Thoracic aorta (tissue), 2 donors: Measurements from ENCODE around the gene APOM. TPM values are rescaled to one million over a fixed set of nuclear protein-coding genes. Genes with fewer than 3 reads are reported as not detected.

Experiments used
- ATAC-seq: fragments of 150-250 bp; one replicate; pipeline ENCODE4 v1.8.0; 2017; ENCODE audit warnings: low read depth; ENCODE audit not compliant: insufficient number of reproducible peaks, low FRiP score
- DNase-seq: peaks from one replicate; pipeline ENCODE4 v3.0.0-alpha.2; 2020; ENCODE audit warnings: low spot score
- H3K27ac ChIP-seq, 2 donors: fragments of 200-600 bp; sonication (generic); 1 replicate in 1 of 2; 2 replicates in 1 of 2; pipeline ENCODE4 v1.5.1; 2016; ENCODE audit warnings: mild to moderate bottlenecking in 2 of 2, moderate library complexity in 2 of 2
- H3K27me3 ChIP-seq: fragments of 200-600 bp; sonication (generic); replicated peaks from 2 replicates; pipeline ENCODE4 v1.6.0; 2016; ENCODE audit warnings: mild to moderate bottlenecking; ENCODE audit not compliant: insufficient read depth
- H3K36me3 ChIP-seq: fragments of 200-600 bp; sonication (generic); one replicate; pipeline ENCODE4 v1.5.1; 2016
- H3K4me1 ChIP-seq, 2 donors: fragments of 200-600 bp; sonication (generic); 1 replicate in 1 of 2; 2 replicates in 1 of 2; pipeline versions ENCODE4 v1.5.1 to v1.6.0; 2016; ENCODE audit warnings: low read depth in 2 of 2, mild to moderate bottlenecking in 1 of 2; ENCODE audit not compliant: control insufficient read depth in 1 of 2
- H3K4me3 ChIP-seq: fragments of 200-600 bp; sonication (generic); 2 replicates; pipeline ENCODE4 v1.5.1; 2016; ENCODE audit warnings: mild to moderate bottlenecking
- H3K9me3 ChIP-seq: fragments of 200-600 bp; sonication (generic); 2 replicates; pipeline ENCODE4 v1.5.1; 2016
- total RNA-seq, 2 donors: library from RNA; depleted of rRNA; stranded (reverse); fragments of >200 nt; gene quantifications; one replicate each; pipeline versions ENCODE4 v1.1.0 to v1.2.3, GENCODE V29; 2016
- TF ChIP-seq, protein P1 (sequence below): fragments of 200-600 bp; sonication (generic); IDR thresholded peaks from one replicate; pipeline ENCODE4 v1.5.1; 2019; ENCODE audit warnings: antibody characterized with exemption

The APOM gene
- total RNA-seq, 2 donors from 2014 or later = 2.2 TPM; not detected in 1

DNA sequence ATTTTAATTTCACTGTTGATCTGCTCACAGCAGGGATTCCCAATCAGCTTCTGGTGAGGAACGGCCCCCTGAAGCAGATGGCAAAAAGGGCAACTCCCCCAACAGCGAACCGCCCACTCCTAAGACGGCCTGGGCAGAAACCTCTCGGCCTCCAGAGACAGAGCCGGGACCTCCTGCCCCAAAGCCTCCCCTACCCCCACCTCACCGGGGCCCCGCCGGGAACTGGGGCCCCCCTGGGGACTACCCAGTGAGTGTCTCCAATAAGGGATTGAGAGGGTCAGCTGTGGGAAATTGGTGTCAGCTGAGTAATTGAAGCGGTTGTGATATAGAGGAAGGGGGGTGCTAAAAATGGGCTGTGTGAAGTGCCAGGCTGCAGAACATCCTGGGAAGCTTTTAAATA, 28.7 kb upstream of the APOM start:
- H3K27me3 ChIP-seq = no peaks in the 10 kb centered on the region
- no peak overlapping the region for H3K4me3 ChIP-seq
- TF ChIP-seq, protein P1, sequence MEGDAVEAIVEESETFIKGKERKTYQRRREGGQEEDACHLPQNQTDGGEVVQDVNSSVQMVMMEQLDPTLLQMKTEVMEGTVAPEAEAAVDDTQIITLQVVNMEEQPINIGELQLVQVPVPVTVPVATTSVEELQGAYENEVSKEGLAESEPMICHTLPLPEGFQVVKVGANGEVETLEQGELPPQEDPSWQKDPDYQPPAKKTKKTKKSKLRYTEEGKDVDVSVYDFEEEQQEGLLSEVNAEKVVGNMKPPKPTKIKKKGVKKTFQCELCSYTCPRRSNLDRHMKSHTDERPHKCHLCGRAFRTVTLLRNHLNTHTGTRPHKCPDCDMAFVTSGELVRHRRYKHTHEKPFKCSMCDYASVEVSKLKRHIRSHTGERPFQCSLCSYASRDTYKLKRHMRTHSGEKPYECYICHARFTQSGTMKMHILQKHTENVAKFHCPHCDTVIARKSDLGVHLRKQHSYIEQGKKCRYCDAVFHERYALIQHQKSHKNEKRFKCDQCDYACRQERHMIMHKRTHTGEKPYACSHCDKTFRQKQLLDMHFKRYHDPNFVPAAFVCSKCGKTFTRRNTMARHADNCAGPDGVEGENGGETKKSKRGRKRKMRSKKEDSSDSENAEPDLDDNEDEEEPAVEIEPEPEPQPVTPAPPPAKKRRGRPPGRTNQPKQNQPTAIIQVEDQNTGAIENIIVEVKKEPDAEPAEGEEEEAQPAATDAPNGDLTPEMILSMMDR = no peak
- DNase-seq = no peak
- peaks cover 2 to 10% of the 10 kb centered on the region in 2 donors for H3K4me1 ChIP-seq
- H3K9me3 ChIP-seq = no peaks in the 10 kb centered on the region
- H3K36me3 ChIP-seq = peaks cover 84% of the 10 kb centered on the region
- ATAC-seq = no peak
- no peak overlapping the region for H3K27ac ChIP-seq

DNA sequence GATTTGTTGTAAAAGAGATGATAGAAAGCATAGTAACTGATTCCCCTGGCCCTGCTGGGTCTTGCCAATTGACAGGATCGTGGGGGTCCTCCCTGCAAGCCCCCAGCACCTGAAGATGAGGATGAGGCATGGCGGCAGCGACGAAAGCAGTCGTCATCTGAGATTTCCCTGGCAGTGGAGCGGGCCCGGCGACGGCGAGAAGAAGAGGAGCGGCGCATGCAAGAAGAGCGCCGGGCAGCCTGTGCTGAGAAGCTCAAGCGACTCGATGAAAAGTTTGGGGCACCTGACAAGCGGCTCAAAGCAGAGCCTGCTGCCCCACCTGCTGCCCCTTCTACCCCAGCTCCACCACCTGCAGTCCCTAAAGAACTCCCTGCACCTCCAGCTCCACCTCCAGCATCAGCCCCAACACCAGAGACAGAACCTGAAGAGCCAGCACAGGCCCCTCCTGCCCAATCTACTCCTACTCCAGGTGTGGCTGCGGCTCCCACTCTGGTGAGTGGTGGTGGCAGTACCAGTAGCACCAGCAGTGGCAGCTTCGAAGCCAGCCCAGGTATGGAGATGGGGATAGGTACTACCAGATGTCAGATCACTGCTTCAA, 27.9 kb upstream of the APOM start:
- Histone ChIP-seq H3K27ac (no peak overlapping the region), H3K36me3 (peaks cover 91% of the 10 kb centered on the region), H3K4me3 (no peak overlapping the region), H3K27me3 (no peaks in the 10 kb centered on the region), H3K9me3 (no peaks in the 10 kb centered on the region), H3K4me1 (peaks cover 0 to 2% of the 10 kb centered on the region in 2 donors)
- DNase-seq (no peak), ATAC-seq (no peak)
- TF ChIP-seq, protein P1 = no peak

DNA sequence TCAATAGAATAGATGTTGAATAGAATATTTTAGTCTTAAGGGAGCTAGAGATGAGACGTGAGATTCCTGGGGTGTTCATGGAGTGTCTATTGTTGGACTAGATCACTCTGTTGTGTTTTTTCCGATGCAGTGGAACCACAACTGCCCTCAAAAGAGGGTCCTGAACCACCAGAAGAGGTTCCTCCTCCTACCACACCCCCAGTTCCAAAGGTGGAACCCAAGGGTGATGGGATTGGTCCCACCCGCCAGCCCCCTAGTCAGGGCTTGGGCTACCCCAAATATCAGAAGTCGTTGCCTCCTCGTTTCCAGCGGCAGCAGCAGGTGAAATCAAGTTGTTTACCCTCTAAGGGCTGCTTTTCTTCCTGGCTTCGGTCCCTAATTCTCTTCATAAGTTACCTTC, 26.7 kb upstream of the APOM start:
- Histone ChIP-seq H3K27me3 (no peaks in the 10 kb centered on the region), H3K27ac (no peak overlapping the region), H3K9me3 (no peaks in the 10 kb centered on the region), H3K36me3 (peaks cover 94% of the 10 kb centered on the region), H3K4me3 (no peak overlapping the region), H3K4me1 (no peaks in the 10 kb centered on the region)
- no peak for ATAC-seq
- TF ChIP-seq, protein P1 = no peak
- no peak for DNase-seq

GRCh38 chr6:31630177-31630934, 25.3 kb upstream of the APOM start:
- H3K4me1 ChIP-seq = no peaks in the 10 kb centered on the region
- no peaks in the 10 kb centered on the region for H3K27me3 ChIP-seq
- DNase-seq = no peak
- no peak for ATAC-seq
- TF ChIP-seq, protein P1 = no peak
- no peak overlapping the region for H3K4me3 ChIP-seq
- H3K9me3 ChIP-seq = no peaks in the 10 kb centered on the region
- H3K36me3 ChIP-seq = peaks cover 97% of the 10 kb centered on the region
- no peak overlapping the region for H3K27ac ChIP-seq

GRCh38 chr6:31631209-31631608, 24.5 kb upstream of the APOM start:
- Histone ChIP-seq H3K9me3 (no peaks in the 10 kb centered on the region), H3K27ac (no peak overlapping the region), H3K27me3 (no peaks in the 10 kb centered on the region), H3K4me1 (no peaks in the 10 kb centered on the region), H3K36me3 (peaks cover 97% of the 10 kb centered on the region), H3K4me3 (no peak overlapping the region)
- no peak for DNase-seq
- no peak for ATAC-seq
- TF ChIP-seq, protein P1 = no peak
